H1 (cell line): ENCODE data around the gene MT2A. TPM values are rescaled to one million over a fixed set of nuclear protein-coding genes. Genes with fewer than 3 reads are reported as not detected.

Experiments
- EP300 ChIP-seq, 2 experiments: IDR thresholded peaks; 1 replicate in 1 of 2; 2 replicates in 1 of 2; pipeline ENCODE4 v1.6.1; 2011 to 2012; ENCODE audit warnings: low read depth in 2 of 2, low read length in 2 of 2, mild to moderate bottlenecking in 2 of 2, borderline replicate concordance in 1 of 2, inconsistent platforms in 1 of 2, moderate library complexity in 1 of 2
- KDM4A ChIP-seq: IDR thresholded peaks from one replicate; pipeline ENCODE4 v1.7.1; 2012; ENCODE audit warnings: low read depth, mild to moderate bottlenecking, moderate library complexity, low read length, inconsistent platforms; ENCODE audit not compliant: severe bottlenecking
- PHF8 ChIP-seq: fragments of 200-600 bp; sonication (generic); conservative IDR thresholded peaks from 2 replicates; pipeline ENCODE4 v1.7.1; 2012; ENCODE audit warnings: low read depth, mild to moderate bottlenecking, inconsistent platforms, low read length, moderate library complexity
- TCF12 ChIP-seq: IDR thresholded peaks from 2 replicates; pipeline ENCODE4 v1.6.1; 2011; ENCODE audit warnings: low read depth, mild to moderate bottlenecking, low read length
- polyA plus RNA-seq, 7 experiments: library from polyadenylated mRNA; depleted of rRNA in 3 of 7; stranded (reverse) in 5 of 7; unstranded in 2 of 7; fragments of >200 nt in 5 of 7; fragments of 200-250 nt in 2 of 7; gene quantifications; 1 replicate in 5 of 7; 2 replicates in 1 of 7; 4 replicates in 1 of 7; pipeline versions ENCODE4 v1.2.1 to v1.2.3, GENCODE V29; 2011 to 2013; ENCODE audit warnings: missing spikeins in 2 of 7, mixed read lengths in 2 of 7
- total RNA-seq: library from RNA; stranded (reverse); fragmentation: NEBNext Ultra II Directional; extraction: Animal tissue kit (Norgen Biotek cat#: 25700); gene quantifications from 2 replicates; pipeline ENCODE4 v1.2.1, GENCODE V29; 2021

The MT2A gene
- total and polyA plus RNA-seq, 2 of the 8 experiments (the other 6 are each of a cell fraction or from before 2014, with no cell fraction given) = 9.5 to 30.1 TPM

DNA sequence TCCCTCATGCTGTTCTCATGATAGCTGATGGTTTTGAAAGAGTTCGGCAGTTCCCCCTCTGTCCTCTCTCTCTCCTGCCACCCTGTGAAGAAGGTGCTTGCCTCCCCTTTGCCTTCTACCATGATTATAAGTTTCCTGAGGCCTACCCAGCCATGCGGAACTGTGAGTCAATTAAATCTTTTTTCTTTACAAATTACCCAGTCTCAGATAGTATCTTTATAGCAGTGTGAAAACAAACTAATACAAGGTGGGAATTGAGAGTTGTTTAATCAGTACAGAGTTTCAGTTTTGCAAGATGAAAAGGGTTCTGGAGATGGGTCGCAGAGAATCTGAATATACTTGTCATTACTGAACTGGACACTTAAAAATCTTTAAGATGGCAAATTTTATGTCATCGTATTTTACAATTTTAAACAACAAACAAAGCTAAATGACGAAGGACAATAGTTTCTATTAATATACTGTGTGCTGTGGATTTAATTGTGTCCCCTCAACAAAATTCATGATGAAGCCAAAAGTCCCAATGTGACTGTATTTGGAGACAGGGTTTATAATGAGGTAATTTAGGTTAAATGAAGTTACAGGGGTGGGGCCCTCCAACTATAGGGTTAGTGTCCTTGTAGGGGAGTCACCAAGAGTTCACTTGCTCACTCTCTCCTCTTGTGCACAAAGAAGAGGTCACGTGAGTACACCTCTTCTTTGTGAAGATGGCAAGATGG, 14.7 kb upstream of the MT2A start (continued):
- TF ChIP-seq KDM4A (no peak), PHF8 (no peak), EP300 (IDR thresholded peaks at IDR 0.05; ENCODE audit: borderline replicate concordance in 1 of 2, low read depth in 2 of 2, low read length in 2 of 2) (no peak), TCF12 (no peak)
- TF ChIP-seq, all 59 proteins: peak for 0
